Right lobe of liver (tissue), 6 donors: ENCODE measurements around the gene RIMBP2. TPM values are rescaled to one million over a fixed set of nuclear protein-coding genes. Genes with fewer than 3 reads are reported as not detected.

Experiments used
- ATAC-seq, 4 donors: fragments of 200-7000 bp; cut with Tn5 transposase; one replicate each; pipeline ENCODE4 v1.9.1; 2020; ENCODE audit warnings: mild to moderate bottlenecking in 4 of 4, moderate library complexity in 4 of 4
- DNase-seq, 3 donors: peaks; one replicate each; pipeline ENCODE4 v3.0.0-alpha.2; 2020
- H3K27ac ChIP-seq, 3 donors: fragments of 200-600 bp; one replicate each; pipeline ENCODE4 v1.8.0; 2022
- H3K27me3 ChIP-seq, 2 donors: fragments of 200-600 bp; one replicate each; pipeline ENCODE4 v1.8.0; 2022
- H3K36me3 ChIP-seq, 4 donors: fragments of 200-600 bp; sonication (generic) in 1 of 4; one replicate each; pipeline versions ENCODE4 v1.5.1 to v1.8.0; 2017 to 2022; ENCODE audit warnings: control low read depth in 1 of 4
- H3K4me1 ChIP-seq, 4 donors: fragments of 200-600 bp; sonication (generic) in 1 of 4; one replicate each; pipeline versions ENCODE4 v1.5.1 to v1.8.0; 2017 to 2022; ENCODE audit warnings: control low read depth in 1 of 4
- H3K4me3 ChIP-seq, 3 donors: fragments of 200-600 bp; one replicate each; pipeline ENCODE4 v1.8.0; 2022
- H3K9me3 ChIP-seq, 4 donors: fragments of 200-600 bp; sonication (generic) in 1 of 4; one replicate each; pipeline versions ENCODE4 v1.5.1 to v1.8.0; 2017 to 2022; ENCODE audit warnings: control low read depth in 1 of 4
- CTCF ChIP-seq, 4 donors: fragments of 200-600 bp in 3 of 4; fragments of 450-650 bp in 1 of 4; IDR thresholded peaks; one replicate each; pipeline versions ENCODE4 v1.5.1 to v1.8.0; 2016 to 2022; ENCODE audit warnings: antibody characterized with exemption in 4 of 4, mild to moderate bottlenecking in 2 of 4
- POLR2A ChIP-seq: fragments of 450-650 bp; IDR thresholded peaks from one replicate; pipeline ENCODE4 v1.6.1; 2017; ENCODE audit warnings: antibody characterized with exemption, mild to moderate bottlenecking
- WGBS: methylation state at CpG from one replicate; pipeline ENCODE4 v1.1.6; 2018; ENCODE audit warnings: low coverage, low lambda C conversion rate; ENCODE audit not compliant: insufficient coverage; ENCODE audit errors: missing lambda C conversion rate; 5-methylcytosine and 5-hydroxymethylcytosine counted together
- intact Hi-C, 2 donors: fragments of 100-400 bp; cut with DNase I; formaldehyde crosslinking; loops; one replicate each; pipeline versions ENCODE4 v1.11.2 to v1.14.1; 2022
- total RNA-seq, 6 experiments: library from RNA; depleted of rRNA in 2 of 6; stranded (reverse); fragments of >200 nt in 2 of 6; fragmentation: NEBNext Ultra II Directional in 3 of 6; extraction: Animal tissue kit (Norgen Biotek cat#: 25700) in 3 of 6; gene quantifications; one replicate each; pipeline versions ENCODE4 v1.1.0 to v1.2.4, GENCODE V29; 2016 to 2023
- donor health status: DM: no; HTN: yes; CAD: no.
- donor health status: DM: no; HTN: no; CAD: no.
- donor health status: DM: no; HTN: no; CAD: no.
- donor health status: DM: no; HTN: yes; CAD: no.
- donor health status: DM: no; HTN: yes; CAD: no.

Gene RIMBP2
- total RNA-seq, 6 experiments from 2014 or later, result 0.04 to 0.19 TPM; not detected in 4

GRCh38 chr12:130663514-130663913, 52.6 kb downstream of the RIMBP2 start:
- no peaks in the 10 kb centered on the region for H3K27me3 ChIP-seq
- no peak for ATAC-seq
- intact Hi-C loops, result no loop called here
- no peaks in the 10 kb centered on the region for H3K36me3 ChIP-seq
- TF ChIP-seq CTCF (IDR thresholded peaks at IDR 0.05) (no peak), POLR2A (no peak)
- H3K4me1 ChIP-seq, result no peaks in the 10 kb centered on the region
- H3K27ac ChIP-seq, result no peak overlapping the region
- no peaks in the 10 kb centered on the region for H3K9me3 ChIP-seq
- 35% methylated on average over 4 of the region's 6 CpGs for WGBS
- H3K4me3 ChIP-seq, result no peak overlapping the region
- DNase-seq, result no peak

GRCh38 chr12:130661486-130662255, 54.4 kb downstream of the RIMBP2 start:
- Histone ChIP-seq H3K27me3 (no peaks in the 10 kb centered on the region), H3K4me3 (no peak overlapping the region), H3K4me1 (no peaks in the 10 kb centered on the region), H3K36me3 (no peaks in the 10 kb centered on the region), H3K27ac (no peak overlapping the region), H3K9me3 (no peaks in the 10 kb centered on the region)
- intact Hi-C loops, result no loop called here
- WGBS, result 70% methylated on average over 7 of the region's 14 CpGs
- ATAC-seq (peak in 2 of 4 donors; percentile 41 to 51), DNase-seq (no peak)
- no peak for TF ChIP-seq POLR2A
- TF ChIP-seq CTCF (IDR thresholded peaks at IDR 0.05), result no peak

GRCh38 chr12:130661059-130661458, 55.0 kb downstream of the RIMBP2 start:
- ATAC-seq, result no peak
- TF ChIP-seq POLR2A (no peak), CTCF (IDR thresholded peaks at IDR 0.05) (no peak)
- intact Hi-C loops, result no loop called here
- Histone ChIP-seq H3K36me3 (no peaks in the 10 kb centered on the region), H3K9me3 (no peaks in the 10 kb centered on the region), H3K27ac (no peak overlapping the region), H3K4me3 (no peak overlapping the region), H3K4me1 (no peaks in the 10 kb centered on the region), H3K27me3 (no peaks in the 10 kb centered on the region)
- WGBS, result 90% methylated on average over 2 of the region's 4 CpGs
- DNase-seq, result no peak

GRCh38 chr12:130658145-130658911, 57.8 kb downstream of the RIMBP2 start:
- Histone ChIP-seq H3K27ac (no peak overlapping the region), H3K36me3 (no peaks in the 10 kb centered on the region), H3K9me3 (no peaks in the 10 kb centered on the region), H3K4me3 (no peak overlapping the region), H3K4me1 (no peaks in the 10 kb centered on the region), H3K27me3 (no peaks in the 10 kb centered on the region)
- no peak for DNase-seq
- ATAC-seq, result no peak
- no peak for TF ChIP-seq POLR2A
- TF ChIP-seq CTCF (IDR thresholded peaks at IDR 0.05), result no peak
- intact Hi-C loops, result no loop called here
- 39% methylated on average over 14 of the region's 26 CpGs for WGBS
